Fibroblast of villous mesenchyme (primary cell): ENCODE measurements around the gene STX8. TPM values are rescaled to one million over a fixed set of nuclear protein-coding genes. Genes with fewer than 3 reads are reported as not detected.

ENCODE experiments used
- DNase-seq: peaks from one replicate; pipeline ENCODE4 v3.0.0-alpha.2; 2010; ENCODE audit warnings: low read depth
- H3K4me3 ChIP-seq: 2 replicates; pipeline ENCODE4 v1.5.1; 2011; ENCODE audit warnings: low read depth, mild to moderate bottlenecking, low read length
- total RNA-seq: library from RNA; depleted of rRNA; stranded (reverse); fragments of >200 nt; gene quantifications from 2 replicates; pipeline ENCODE4 v1.2.3, GENCODE V29; 2012
- TF ChIP-seq, protein P1 (sequence below): IDR thresholded peaks from 2 replicates; pipeline ENCODE4 v1.5.1; 2012; ENCODE audit warnings: low read depth, mild to moderate bottlenecking, low read length; ENCODE audit not compliant: insufficient read depth

The STX8 gene
- total RNA-seq, 1 donor: 91.1 TPM

DNA sequence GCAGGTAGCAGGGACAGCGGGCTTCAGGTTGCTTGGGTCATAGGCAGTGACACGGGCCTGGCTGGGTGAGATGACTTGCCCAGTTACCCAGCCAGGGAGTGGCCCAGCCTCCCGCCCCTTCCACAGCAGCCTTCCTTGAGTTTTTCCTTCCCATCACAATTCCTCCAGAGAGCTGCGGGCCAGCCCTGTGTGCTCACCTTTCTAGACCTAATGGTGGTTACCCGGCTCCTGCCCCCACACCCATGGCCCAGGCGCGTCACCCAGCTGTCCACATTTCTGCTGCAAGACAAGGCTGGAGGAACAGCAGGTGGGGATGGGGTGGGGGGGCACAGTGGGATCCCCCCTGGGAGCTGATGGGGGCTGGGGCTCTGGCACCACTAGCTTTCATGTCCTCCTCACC, 351.1 kb downstream of the STX8 start:
- no peak for DNase-seq
- H3K4me3 ChIP-seq: no peak overlapping the region
- TF ChIP-seq, protein P1, sequence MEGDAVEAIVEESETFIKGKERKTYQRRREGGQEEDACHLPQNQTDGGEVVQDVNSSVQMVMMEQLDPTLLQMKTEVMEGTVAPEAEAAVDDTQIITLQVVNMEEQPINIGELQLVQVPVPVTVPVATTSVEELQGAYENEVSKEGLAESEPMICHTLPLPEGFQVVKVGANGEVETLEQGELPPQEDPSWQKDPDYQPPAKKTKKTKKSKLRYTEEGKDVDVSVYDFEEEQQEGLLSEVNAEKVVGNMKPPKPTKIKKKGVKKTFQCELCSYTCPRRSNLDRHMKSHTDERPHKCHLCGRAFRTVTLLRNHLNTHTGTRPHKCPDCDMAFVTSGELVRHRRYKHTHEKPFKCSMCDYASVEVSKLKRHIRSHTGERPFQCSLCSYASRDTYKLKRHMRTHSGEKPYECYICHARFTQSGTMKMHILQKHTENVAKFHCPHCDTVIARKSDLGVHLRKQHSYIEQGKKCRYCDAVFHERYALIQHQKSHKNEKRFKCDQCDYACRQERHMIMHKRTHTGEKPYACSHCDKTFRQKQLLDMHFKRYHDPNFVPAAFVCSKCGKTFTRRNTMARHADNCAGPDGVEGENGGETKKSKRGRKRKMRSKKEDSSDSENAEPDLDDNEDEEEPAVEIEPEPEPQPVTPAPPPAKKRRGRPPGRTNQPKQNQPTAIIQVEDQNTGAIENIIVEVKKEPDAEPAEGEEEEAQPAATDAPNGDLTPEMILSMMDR: no peak

DNA sequence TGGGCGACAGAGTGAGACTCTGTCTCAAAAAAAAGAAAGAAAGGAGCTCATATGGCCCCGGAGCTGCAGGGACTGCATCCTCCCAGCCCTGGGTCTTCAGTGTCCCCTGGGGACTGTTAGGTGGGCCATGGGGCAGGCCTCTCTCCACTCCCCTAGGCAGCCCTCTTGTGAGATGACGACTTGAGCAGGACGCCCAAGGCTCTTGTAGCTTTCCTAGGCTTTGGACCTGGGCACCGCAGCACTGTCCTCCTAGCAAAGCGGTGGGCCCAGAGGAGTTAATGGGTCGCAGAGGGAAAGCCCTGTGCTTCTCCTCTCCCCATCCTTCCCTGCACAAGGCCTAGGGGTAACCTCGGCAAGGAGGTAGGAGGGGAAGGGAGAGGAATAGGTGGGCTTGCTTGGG, 352.1 kb downstream of the STX8 start:
- TF ChIP-seq, protein P1: no peak
- H3K4me3 ChIP-seq: no peak overlapping the region
- DNase-seq: no peak

GRCh38 chr17:9221922-9222180, 353.8 kb downstream of the STX8 start:
- no peak overlapping the region for H3K4me3 ChIP-seq
- DNase-seq: no peak
- TF ChIP-seq, protein P1: no peak

DNA sequence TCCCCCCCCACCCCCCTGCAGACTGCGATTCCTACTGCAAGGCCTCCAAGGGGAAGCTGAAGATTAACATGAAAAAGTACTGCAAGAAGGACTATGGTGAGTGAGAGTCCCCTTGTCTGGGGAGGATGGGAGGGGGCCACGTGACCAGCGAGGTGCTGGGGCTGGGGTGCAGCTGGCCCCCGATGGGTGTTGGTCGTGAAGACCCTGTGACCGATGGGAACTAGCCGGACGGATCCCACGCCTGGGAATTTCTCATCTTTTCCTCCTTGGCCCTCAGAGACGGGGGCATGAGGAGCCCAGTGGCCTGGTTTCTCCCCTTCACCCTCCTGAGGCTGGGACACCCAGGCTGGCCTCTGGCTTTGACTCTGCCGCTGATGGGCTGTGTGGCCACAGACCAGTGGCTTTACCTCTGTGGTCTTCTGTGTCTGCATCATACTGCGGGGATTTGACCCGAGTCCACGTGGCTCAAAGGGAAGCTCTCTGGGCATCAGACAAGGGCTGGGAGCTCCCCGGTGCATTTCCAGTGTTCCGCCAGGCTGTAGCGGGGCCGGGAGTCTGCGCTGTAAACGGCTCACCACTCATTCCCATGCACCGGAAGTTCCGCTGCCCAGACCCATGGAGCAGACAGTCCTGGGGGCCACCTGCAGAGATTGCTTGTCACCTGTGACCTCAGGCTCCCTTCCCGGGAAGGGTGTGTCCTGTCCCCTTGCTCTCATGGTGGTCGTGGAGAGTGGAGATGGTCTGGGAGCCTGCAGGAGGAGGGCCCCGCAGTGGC, 354.3 kb downstream of the STX8 start:
- DNase-seq: no peak
- no peak overlapping the region for H3K4me3 ChIP-seq
- TF ChIP-seq, protein P1: no peak

DNA sequence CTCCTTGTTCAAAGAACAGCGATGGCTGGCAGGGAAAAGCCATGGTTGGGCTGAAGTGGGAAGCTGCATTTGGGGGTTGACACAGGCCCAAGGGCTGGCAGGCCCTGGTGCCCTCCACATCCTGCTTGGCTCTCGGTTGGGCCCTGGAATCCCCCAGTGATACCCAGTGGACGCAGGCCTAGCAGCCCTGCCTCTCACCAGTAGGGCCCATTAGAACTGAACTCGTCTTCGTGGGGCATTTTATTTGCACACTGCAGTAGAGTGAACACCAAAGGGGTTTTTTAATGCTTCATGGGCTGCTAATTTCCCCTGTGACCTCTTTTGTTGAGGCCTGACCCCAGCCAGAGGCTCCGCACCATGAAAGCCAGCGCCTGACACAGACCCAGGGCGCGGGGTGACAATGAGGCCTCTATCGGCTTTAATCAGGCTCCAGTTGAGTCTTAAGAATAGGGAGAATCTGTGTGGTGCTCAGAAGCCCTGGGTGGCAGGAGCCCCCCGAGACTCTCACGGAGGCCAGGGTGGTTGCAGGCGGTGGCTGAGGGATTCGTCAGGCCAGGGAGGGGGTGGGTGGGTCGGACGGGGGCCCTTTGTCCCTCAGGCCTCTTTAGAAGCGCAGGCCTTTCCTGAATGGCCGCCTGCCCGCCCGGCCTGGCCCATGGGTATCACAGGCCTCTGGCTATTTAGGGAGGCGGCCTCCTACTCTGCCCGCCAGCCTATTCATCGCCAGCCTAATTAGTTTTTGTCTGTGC, 355.0 kb downstream of the STX8 start:
- no peak for DNase-seq
- no peak overlapping the region for H3K4me3 ChIP-seq
- TF ChIP-seq, protein P1: no peak

DNA sequence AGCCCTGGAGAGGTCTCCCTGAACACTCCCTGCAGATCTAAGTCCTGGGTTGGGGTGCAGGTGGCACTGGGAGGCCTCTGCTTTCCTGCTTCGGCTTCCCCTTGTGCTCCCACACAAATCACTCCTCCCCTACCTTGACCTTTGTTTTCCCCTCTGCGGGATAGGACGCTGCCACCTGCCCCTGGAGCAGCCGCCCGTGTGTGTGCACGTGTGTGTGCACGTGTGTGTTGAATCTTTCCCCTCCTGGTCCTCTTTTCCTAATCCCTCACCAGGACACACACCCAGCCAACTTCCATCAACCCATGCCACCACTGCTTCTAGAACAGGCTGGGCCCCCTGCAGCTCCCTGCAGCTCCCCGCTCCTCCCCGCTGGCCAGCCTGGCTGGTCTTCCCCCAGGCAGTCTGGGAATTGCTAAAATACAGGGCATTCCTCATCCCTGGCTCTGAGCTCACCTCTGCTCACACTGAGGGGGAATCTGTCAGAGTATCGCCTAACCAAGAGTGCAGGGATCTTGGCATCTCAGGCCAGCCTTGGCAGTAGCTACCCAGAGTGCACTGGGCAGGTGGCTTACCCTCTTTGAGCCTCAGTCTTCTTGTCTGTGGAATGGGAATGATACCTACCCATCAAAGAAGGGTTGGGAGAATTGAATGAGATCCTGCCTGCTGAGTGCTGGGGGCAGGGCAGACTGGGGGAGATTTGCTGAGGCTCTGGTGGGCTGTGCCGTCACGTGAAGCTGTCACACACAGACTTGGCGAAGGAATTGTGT, 355.8 kb downstream of the STX8 start:
- no peak for DNase-seq
- H3K4me3 ChIP-seq: no peak overlapping the region
- TF ChIP-seq, protein P1: no peak
